Cardiac fibroblast (primary cell): ENCODE results near the gene NRBF2.
"Not testable (repeated sequence)": the region's sequence is repeated elsewhere in the genome, so short reads cannot be mapped to it uniquely, and the experiment has no call there.

Source experiments
- DNase-seq, 2 donors: peaks; one replicate each; pipeline versions ENCODE4 v3.0.0 to v3.0.0-alpha.2; 2010; ENCODE audit warnings: low read depth in 2 of 2
- H3K4me3 ChIP-seq, 2 donors: replicated peaks in 1 of 2; 1 replicate in 1 of 2; 2 replicates in 1 of 2; pipeline ENCODE4 v1.5.1; 2011; ENCODE audit warnings: low read depth in 2 of 2, low read length in 2 of 2, mild to moderate bottlenecking in 2 of 2, moderate library complexity in 1 of 2
- TF ChIP-seq, protein P1 (sequence below): IDR thresholded peaks from one replicate; pipeline ENCODE4 v1.5.1; 2011; ENCODE audit warnings: low read depth, mild to moderate bottlenecking, low read length, inconsistent platforms

Gene NRBF2

GRCh38 chr10:63137306-63137705 lies 4.2 kb downstream of the NRBF2 start:
- TF ChIP-seq, protein P1, sequence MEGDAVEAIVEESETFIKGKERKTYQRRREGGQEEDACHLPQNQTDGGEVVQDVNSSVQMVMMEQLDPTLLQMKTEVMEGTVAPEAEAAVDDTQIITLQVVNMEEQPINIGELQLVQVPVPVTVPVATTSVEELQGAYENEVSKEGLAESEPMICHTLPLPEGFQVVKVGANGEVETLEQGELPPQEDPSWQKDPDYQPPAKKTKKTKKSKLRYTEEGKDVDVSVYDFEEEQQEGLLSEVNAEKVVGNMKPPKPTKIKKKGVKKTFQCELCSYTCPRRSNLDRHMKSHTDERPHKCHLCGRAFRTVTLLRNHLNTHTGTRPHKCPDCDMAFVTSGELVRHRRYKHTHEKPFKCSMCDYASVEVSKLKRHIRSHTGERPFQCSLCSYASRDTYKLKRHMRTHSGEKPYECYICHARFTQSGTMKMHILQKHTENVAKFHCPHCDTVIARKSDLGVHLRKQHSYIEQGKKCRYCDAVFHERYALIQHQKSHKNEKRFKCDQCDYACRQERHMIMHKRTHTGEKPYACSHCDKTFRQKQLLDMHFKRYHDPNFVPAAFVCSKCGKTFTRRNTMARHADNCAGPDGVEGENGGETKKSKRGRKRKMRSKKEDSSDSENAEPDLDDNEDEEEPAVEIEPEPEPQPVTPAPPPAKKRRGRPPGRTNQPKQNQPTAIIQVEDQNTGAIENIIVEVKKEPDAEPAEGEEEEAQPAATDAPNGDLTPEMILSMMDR = no peak
- no peak overlapping the region for H3K4me3 ChIP-seq
- peak; percentile 57 to 59 for DNase-seq

GRCh38 chr10:63140077-63140476 lies 6.9 kb downstream of the NRBF2 start:
- DNase-seq = no peak
- TF ChIP-seq, protein P1 = no peak
- no peak overlapping the region for H3K4me3 ChIP-seq

DNA sequence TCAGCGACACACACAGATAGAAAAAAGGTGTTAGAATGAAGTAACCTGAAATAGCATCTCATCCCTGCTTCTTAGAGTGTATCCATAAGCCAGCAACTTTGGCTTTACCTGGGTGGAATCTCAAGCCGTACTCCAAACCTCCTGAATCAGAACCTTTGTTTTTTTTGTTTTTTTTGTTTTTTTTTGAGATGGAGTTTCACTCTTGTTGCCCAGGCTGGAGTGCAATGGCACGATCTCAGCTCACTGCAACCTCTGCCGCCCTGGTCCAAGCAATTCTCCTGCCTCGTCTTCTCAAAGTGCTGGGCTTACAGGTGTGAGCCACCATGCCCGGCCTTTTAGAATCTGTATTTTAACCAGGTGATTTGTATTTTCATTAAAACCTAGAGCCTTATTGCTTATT lies 9.0 kb downstream of the NRBF2 start:
- no peak overlapping the region for H3K4me3 ChIP-seq
- TF ChIP-seq, protein P1 = no peak
- no peak for DNase-seq

DNA sequence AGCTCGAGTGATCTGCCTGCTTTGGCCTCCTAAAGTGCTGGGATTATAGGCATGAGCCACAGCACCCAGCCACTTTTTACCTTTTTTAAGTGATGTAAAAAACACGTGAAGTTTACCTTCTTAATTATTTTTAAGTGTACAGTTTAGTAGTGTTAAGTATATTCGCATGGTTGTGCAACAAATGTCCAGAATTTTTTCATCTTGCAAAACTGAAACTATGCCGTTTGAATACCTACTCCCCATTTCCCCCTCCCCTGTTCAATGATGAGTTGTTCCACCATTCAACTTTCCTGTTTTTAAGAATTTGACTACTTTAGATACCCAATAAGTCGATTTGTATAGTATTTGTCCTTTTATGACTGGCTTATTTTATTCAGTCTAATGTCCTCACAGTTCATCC lies 10.9 kb downstream of the NRBF2 start:
- TF ChIP-seq, protein P1 = no peak
- H3K4me3 ChIP-seq = no peak overlapping the region
- no peak for DNase-seq

DNA sequence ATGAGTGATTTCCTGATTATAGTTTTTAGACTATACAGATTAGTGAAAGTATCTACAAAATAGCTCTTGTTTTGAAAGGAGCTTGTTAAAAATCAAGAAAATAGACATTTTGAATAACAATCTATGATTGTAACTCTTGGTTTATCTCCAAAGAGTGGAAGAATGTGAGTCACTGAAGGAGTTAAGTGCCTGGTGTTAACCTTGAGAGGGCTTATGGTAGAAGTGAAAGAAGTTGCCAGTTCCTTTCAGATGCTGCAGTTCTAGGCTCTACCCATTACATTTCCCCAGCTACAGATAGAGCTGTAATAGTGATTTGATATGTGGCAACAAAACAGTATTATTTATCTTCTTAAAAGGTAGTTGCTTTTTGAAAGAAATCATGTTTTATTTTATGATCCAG lies 12.7 kb downstream of the NRBF2 start:
- DNase-seq = no peak
- TF ChIP-seq, protein P1 = no peak
- H3K4me3 ChIP-seq = no peak overlapping the region

DNA sequence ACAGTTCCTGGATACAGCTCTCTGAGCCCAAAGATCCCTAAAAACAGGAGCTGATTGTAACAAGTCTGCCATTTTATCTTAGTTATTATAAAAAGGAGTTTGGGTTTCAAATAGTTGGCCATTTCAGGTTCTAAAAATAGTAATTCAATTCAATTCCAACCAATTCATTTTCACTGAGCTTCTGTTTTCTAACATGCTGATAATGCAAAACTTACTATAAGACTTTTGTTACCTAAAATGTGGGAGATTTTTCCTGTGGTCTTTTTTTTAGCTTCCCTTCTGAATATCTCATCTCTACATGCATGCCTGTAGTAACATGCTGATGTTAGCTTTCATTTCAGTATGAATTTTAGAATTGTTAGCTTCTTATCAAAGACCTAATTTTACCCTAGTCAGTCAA lies 13.4 kb downstream of the NRBF2 start:
- no peak overlapping the region for H3K4me3 ChIP-seq
- no peak for DNase-seq
- TF ChIP-seq, protein P1 = no peak

GRCh38 chr10:63150745-63151144 lies 17.6 kb downstream of the NRBF2 start:
- TF ChIP-seq, protein P1 = no peak
- no peak for DNase-seq
- no peak overlapping the region for H3K4me3 ChIP-seq

GRCh38 chr10:63153868-63154545 lies 20.9 kb downstream of the NRBF2 start:
- not testable (repeated sequence) for DNase-seq, H3K4me3 ChIP-seq
